Neuronal stem cell (in vitro differentiated cells): Measurements from ENCODE around the gene KRTAP10-1.

ENCODE experiments used
- DNase-seq: peaks from one replicate; pipeline ENCODE4 v3.0.0-alpha.2; 2013; ENCODE audit warnings: low spot score
- H2AFZ ChIP-seq: one replicate; pipeline ENCODE4 v1.6.1; 2013; ENCODE audit warnings: mild to moderate bottlenecking, low read length, inconsistent platforms
- H2AK5ac ChIP-seq: 2 replicates; pipeline ENCODE4 v1.6.1; 2013; ENCODE audit warnings: low read depth, mild to moderate bottlenecking, inconsistent platforms, low read length, moderate library complexity, mixed read lengths
- H2BK120ac ChIP-seq: 2 replicates; pipeline ENCODE4 v1.6.1; 2013; ENCODE audit warnings: low read depth, mild to moderate bottlenecking, inconsistent platforms, low read length, moderate library complexity, mixed read lengths
- H2BK12ac ChIP-seq: one replicate; pipeline ENCODE4 v1.6.1; 2013; ENCODE audit warnings: low read length, inconsistent platforms
- H2BK15ac ChIP-seq: 2 replicates; pipeline ENCODE4 v1.6.1; 2013; ENCODE audit warnings: mild to moderate bottlenecking, low read length, inconsistent platforms, mixed read lengths
- H2BK5ac ChIP-seq: one replicate; pipeline ENCODE4 v1.6.1; 2013; ENCODE audit warnings: inconsistent platforms, mild to moderate bottlenecking, low read length, moderate library complexity
- H3K14ac ChIP-seq: one replicate; pipeline ENCODE4 v1.6.1; 2013; ENCODE audit warnings: low read length, inconsistent platforms
- H3K18ac ChIP-seq: 2 replicates; pipeline ENCODE4 v1.6.1; 2013; ENCODE audit warnings: low read length, inconsistent platforms
- H3K23ac ChIP-seq: 2 replicates; pipeline ENCODE4 v1.6.1; 2013; ENCODE audit warnings: low read depth, mild to moderate bottlenecking, mixed read lengths, low read length, inconsistent platforms; ENCODE audit not compliant: poor library complexity
- H3K27ac ChIP-seq: replicated peaks from 3 replicates; pipeline ENCODE4 v1.5.1; 2013; ENCODE audit warnings: low read length, inconsistent platforms
- H3K27me3 ChIP-seq, 3 experiments: 2 replicates each; pipeline ENCODE4 v1.6.1; 2013; ENCODE audit warnings: low read length in 3 of 3, mild to moderate bottlenecking in 2 of 3, inconsistent platforms in 1 of 3, low read depth in 1 of 3, mixed read lengths in 1 of 3, moderate library complexity in 1 of 3; ENCODE audit not compliant: control insufficient read depth in 3 of 3, insufficient read depth in 3 of 3
- H3K36me3 ChIP-seq, 2 donors: replicated peaks in 1 of 2; 2 replicates each; pipeline ENCODE4 v1.6.1; 2013; ENCODE audit warnings: low read length in 2 of 2; ENCODE audit not compliant: control insufficient read depth in 2 of 2, insufficient read depth in 2 of 2
- H3K4ac ChIP-seq: 2 replicates; pipeline ENCODE4 v1.6.1; 2013; ENCODE audit warnings: inconsistent platforms, mild to moderate bottlenecking, low read length, moderate library complexity
- H3K4me1 ChIP-seq, 2 donors: 1 replicate in 1 of 2; 2 replicates in 1 of 2; pipeline ENCODE4 v1.6.1; 2013; ENCODE audit warnings: low read length in 2 of 2, low read depth in 1 of 2; ENCODE audit not compliant: control insufficient read depth in 2 of 2, insufficient read depth in 1 of 2
- H3K4me2 ChIP-seq: one replicate; pipeline ENCODE4 v1.6.1; 2013; ENCODE audit warnings: mild to moderate bottlenecking, low read length, inconsistent platforms; ENCODE audit not compliant: insufficient read depth, poor library complexity, severe bottlenecking
- H3K4me3 ChIP-seq, 2 donors: 2 replicates each; pipeline ENCODE4 v1.5.1; 2013; ENCODE audit warnings: low read length in 2 of 2, mild to moderate bottlenecking in 2 of 2, inconsistent platforms in 1 of 2, moderate library complexity in 1 of 2
- H3K79me1 ChIP-seq: one replicate; pipeline ENCODE4 v1.6.1; 2013; ENCODE audit warnings: low read depth, mild to moderate bottlenecking, inconsistent platforms, low read length, moderate library complexity
- H3K9ac ChIP-seq: one replicate; pipeline ENCODE4 v1.6.1; 2013; ENCODE audit warnings: mild to moderate bottlenecking, low read depth, low read length, inconsistent platforms; ENCODE audit not compliant: poor library complexity
- H3K9me3 ChIP-seq, 2 donors: replicated peaks in 1 of 2; 2 replicates each; pipeline versions ENCODE3 to v1.6.1; 2013; ENCODE audit warnings: low read length in 2 of 2, mild to moderate bottlenecking in 2 of 2, inconsistent platforms in 1 of 2, low read depth in 1 of 2, mixed read lengths in 1 of 2, moderate library complexity in 1 of 2; ENCODE audit not compliant: control insufficient read depth in 2 of 2, insufficient read depth in 1 of 2
- H4K8ac ChIP-seq: one replicate; pipeline ENCODE4 v1.6.1; 2013; ENCODE audit warnings: low read depth, mild to moderate bottlenecking, inconsistent platforms, low read length, moderate library complexity
- H4K91ac ChIP-seq: one replicate; pipeline ENCODE4 v1.6.1; 2013; ENCODE audit warnings: low read length, low read depth, mild to moderate bottlenecking, inconsistent platforms; ENCODE audit not compliant: poor library complexity
- WGBS, 2 donors: extraction: QIAGEN DNeasy Blood & Tissue Kit; methylation state at CpG; one replicate each; pipeline ENCODE4 v1.1.7; 2013; ENCODE audit warnings: missing lambda C conversion rate in 2 of 2, mixed read lengths in 1 of 2; ENCODE audit not compliant: insufficient read length in 2 of 2, insufficient replicate concordance in 1 of 2; ENCODE audit errors: extremely low coverage in 2 of 2; 5-methylcytosine and 5-hydroxymethylcytosine counted together

The KRTAP10-1 gene

GRCh38 chr21:44533121-44533890 is 6.7 kb downstream of the KRTAP10-1 start:
- no CpG with 5 or more reads among the region's 37 CpGs for WGBS, 2 donors
- H2BK12ac ChIP-seq: no peak overlapping the region
- no peak overlapping the region for H2BK5ac ChIP-seq
- no peaks in the 10 kb centered on the region for H3K79me1 ChIP-seq
- peak overlapping the region; percentile 89 for H3K18ac ChIP-seq
- H3K14ac ChIP-seq: no peak overlapping the region
- peaks cover 0 to 33% (median 0%) of the 10 kb centered on the region in 3 experiments for H3K27me3 ChIP-seq
- no peak for DNase-seq
- peak overlapping the region; percentile 85 for H2AK5ac ChIP-seq
- no peak overlapping the region for H3K4me3 ChIP-seq
- no peak overlapping the region for H2AFZ ChIP-seq
- H3K4ac ChIP-seq: no peak overlapping the region
- no peaks in the 10 kb centered on the region for H3K4me1 ChIP-seq
- peak overlapping the region; percentile 45 for H3K23ac ChIP-seq
- H3K36me3 ChIP-seq: no peaks in the 10 kb centered on the region
- H3K4me2 ChIP-seq: no peak overlapping the region
- H3K9me3 ChIP-seq: peaks cover 0 to 1% of the 10 kb centered on the region in 2 donors
- no peak overlapping the region for H2BK120ac ChIP-seq
- H4K8ac ChIP-seq: no peak overlapping the region
- no peak overlapping the region for H4K91ac ChIP-seq
- no peak overlapping the region for H3K9ac ChIP-seq
- H2BK15ac ChIP-seq: no peak overlapping the region
- no peak overlapping the region for H3K27ac ChIP-seq

GRCh38 chr21:44532712-44533111 is 7.3 kb downstream of the KRTAP10-1 start:
- Histone ChIP-seq H2BK120ac (no peak overlapping the region), H2AFZ (peak overlapping the region; percentile 11), H3K4ac (no peak overlapping the region), H3K79me1 (no peaks in the 10 kb centered on the region), H3K14ac (no peak overlapping the region), H2AK5ac (no peak overlapping the region), H3K23ac (no peak overlapping the region), H3K9me3 (peaks cover 0 to 1% of the 10 kb centered on the region in 2 donors), H4K91ac (no peak overlapping the region), H4K8ac (no peak overlapping the region), H3K18ac (no peak overlapping the region), H3K4me3 (no peak overlapping the region), H3K4me2 (no peak overlapping the region), H2BK15ac (no peak overlapping the region), H3K4me1 (no peaks in the 10 kb centered on the region), H2BK12ac (no peak overlapping the region), H3K27me3 (peaks cover 0 to 32% (median 0%) of the 10 kb centered on the region in 3 experiments), H2BK5ac (no peak overlapping the region), H3K36me3 (no peaks in the 10 kb centered on the region), H3K9ac (no peak overlapping the region), H3K27ac (no peak overlapping the region)
- no peak for DNase-seq
- WGBS, 2 donors: no CpG with 5 or more reads among the region's 16 CpGs

GRCh38 chr21:44531606-44532564 is 8.1 kb downstream of the KRTAP10-1 start:
- Histone ChIP-seq H4K91ac (peak overlapping the region; percentile 22), H3K79me1 (no peaks in the 10 kb centered on the region), H3K36me3 (no peaks in the 10 kb centered on the region), H3K4ac (peak overlapping the region; percentile 38), H4K8ac (no peak overlapping the region), H2BK12ac (no peak overlapping the region), H3K4me2 (no peak overlapping the region), H3K9me3 (peaks cover 0 to 1% of the 10 kb centered on the region in 2 donors), H2BK15ac (peak overlapping the region; percentile 54), H3K27me3 (peaks cover 0 to 28% (median 0%) of the 10 kb centered on the region in 3 experiments), H3K23ac (peak overlapping the region; percentile 40), H3K9ac (no peak overlapping the region), H3K14ac (peak overlapping the region; percentile 47), H3K27ac (no peak overlapping the region), H3K18ac (peak overlapping the region; percentile 82), H3K4me1 (no peaks in the 10 kb centered on the region), H2AFZ (no peak overlapping the region), H2AK5ac (peak overlapping the region; percentile 86), H2BK120ac (no peak overlapping the region), H3K4me3 (peak overlapping the region in 1 of 2 donors; percentile 41), H2BK5ac (peak overlapping the region; percentile 42)
- DNase-seq: no peak
- no CpG with 5 or more reads among the region's 30 CpGs for WGBS, 2 donors
